GM23338 (cell line): Measurements from ENCODE around the gene EDEM2. TPM values are rescaled to one million over a fixed set of nuclear protein-coding genes. Genes with fewer than 3 reads are reported as not detected.

Experiments
- ATAC-seq: fragments of 200-7000 bp; cut with Tn5 transposase; 3 replicates; pipeline ENCODE4 v1.9.1; 2020
- DNase-seq: peaks from one replicate; pipeline ENCODE4 v3.0.0-alpha.2; 2015; ENCODE audit warnings: low spot score
- H2AFZ ChIP-seq: fragments of 200-600 bp; sonication (generic); 2 replicates; pipeline ENCODE4 v1.8.0; 2016; ENCODE audit warnings: antibody characterized with exemption, mild to moderate bottlenecking, moderate library complexity
- H3F3A ChIP-seq: fragments of 200-600 bp; sonication (generic); replicated peaks from 2 replicates; pipeline ENCODE4 v1.8.0; 2017; ENCODE audit warnings: antibody characterized with exemption, mixed run types, low read depth
- H3K27ac ChIP-seq: fragments of 200-600 bp; sonication (generic); 2 replicates; pipeline ENCODE4 v1.6.1; 2016; ENCODE audit warnings: low read depth
- H3K27me3 ChIP-seq: fragments of 200-600 bp; sonication (generic); 2 replicates; pipeline ENCODE4 v1.8.0; 2016; ENCODE audit warnings: mild to moderate bottlenecking, mixed run types, moderate library complexity; ENCODE audit not compliant: insufficient read depth
- H3K36me3 ChIP-seq: fragments of 200-600 bp; sonication (generic); 2 replicates; pipeline ENCODE4 v1.8.0; 2016; ENCODE audit warnings: mild to moderate bottlenecking; ENCODE audit not compliant: insufficient read depth
- H3K4me1 ChIP-seq: fragments of 200-600 bp; sonication (generic); 2 replicates; pipeline ENCODE4 v1.8.0; 2016; ENCODE audit warnings: mild to moderate bottlenecking, moderate library complexity; ENCODE audit not compliant: insufficient read depth
- H3K4me2 ChIP-seq: fragments of 200-600 bp; sonication (generic); 2 replicates; pipeline ENCODE4 v1.7.1; 2017; ENCODE audit warnings: mixed run types
- H3K4me3 ChIP-seq: fragments of 200-600 bp; sonication (generic); 2 replicates; pipeline ENCODE4 v1.6.1; 2016; ENCODE audit warnings: mixed run types
- H3K79me2 ChIP-seq: fragments of 200-600 bp; sonication (generic); replicated peaks from 2 replicates; pipeline ENCODE4 v1.8.0; 2017; ENCODE audit warnings: mild to moderate bottlenecking; ENCODE audit not compliant: insufficient read depth
- H3K9me2 ChIP-seq: fragments of 200-600 bp; sonication (generic); 2 replicates; pipeline ENCODE4 v1.8.0; 2017; ENCODE audit not compliant: insufficient read depth
- H4K20me1 ChIP-seq: fragments of 200-600 bp; sonication (generic); replicated peaks from 2 replicates; pipeline ENCODE4 v1.8.0; 2017; ENCODE audit warnings: mild to moderate bottlenecking; ENCODE audit not compliant: insufficient read depth
- H3K27ac Mint-ChIP-seq: 2 replicates; pipeline ENCODE4 v1.8.0; 2020; ENCODE audit warnings: inconsistent platforms, mild to moderate bottlenecking, moderate library complexity, mixed read lengths
- H3K27me3 Mint-ChIP-seq: 3 replicates; pipeline ENCODE4 v1.8.0; 2022; ENCODE audit warnings: low read depth, mild to moderate bottlenecking, moderate library complexity, mixed read lengths, inconsistent platforms; ENCODE audit not compliant: insufficient read depth, poor library complexity
- H3K36me3 Mint-ChIP-seq: 3 replicates; pipeline ENCODE4 v1.8.0; 2021; ENCODE audit warnings: low read depth, mild to moderate bottlenecking, inconsistent platforms, moderate library complexity, mixed read lengths
- H3K4me1 Mint-ChIP-seq: 3 replicates; pipeline ENCODE4 v1.8.0; 2020; ENCODE audit warnings: mild to moderate bottlenecking, inconsistent platforms, mixed read lengths
- H3K4me3 Mint-ChIP-seq: 3 replicates; pipeline ENCODE4 v1.8.0; 2021; ENCODE audit warnings: moderate library complexity, mild to moderate bottlenecking, inconsistent platforms, mixed read lengths
- H3K9me3 Mint-ChIP-seq: 3 replicates; pipeline ENCODE4 v1.8.0; 2020; ENCODE audit warnings: moderate library complexity, mild to moderate bottlenecking, inconsistent platforms, mixed read lengths
- CTCF ChIP-seq, 2 experiments: fragments of 200-600 bp in 1 of 2; sonication (generic) in 1 of 2; conservative IDR thresholded peaks; 2 replicates each; pipeline versions ENCODE4 v1.5.1 to v1.6.1; 2016 to 2017; ENCODE audit warnings: antibody characterized with exemption in 2 of 2, low read depth in 2 of 2, mild to moderate bottlenecking in 2 of 2, moderate library complexity in 1 of 2
- ETS1 ChIP-seq: IDR thresholded peaks from 2 replicates; pipeline ENCODE4 v1.6.1; 2016; ENCODE audit warnings: antibody characterized with exemption
- EZH2 ChIP-seq: fragments of 200-600 bp; sonication (generic); IDR thresholded peaks from one replicate; pipeline ENCODE4 v1.8.0; 2017; ENCODE audit warnings: antibody characterized with exemption, mild to moderate bottlenecking, low read depth; ENCODE audit not compliant: unreplicated experiment
- EZH2phosphoT487 ChIP-seq: fragments of 200-600 bp; sonication (generic); IDR thresholded peaks from one replicate; pipeline ENCODE4 v1.8.1; 2018; ENCODE audit warnings: antibody characterized with exemption; ENCODE audit not compliant: unreplicated experiment
- JUNB ChIP-seq: IDR thresholded peaks from one replicate; pipeline ENCODE4 v1.6.1; 2016; ENCODE audit warnings: antibody characterized with exemption; ENCODE audit not compliant: unreplicated experiment
- REST ChIP-seq: IDR thresholded peaks from one replicate; pipeline ENCODE4 v1.6.1; 2018; ENCODE audit warnings: antibody characterized with exemption; ENCODE audit not compliant: unreplicated experiment
- STAT1 ChIP-seq: IDR thresholded peaks from one replicate; pipeline ENCODE4 v1.6.1; 2016; ENCODE audit warnings: antibody characterized with exemption; ENCODE audit not compliant: unreplicated experiment
- ZNF114 ChIP-seq: fragments of 250-450 bp; sonication (Bioruptor Pico); IDR thresholded peaks from 2 replicates; pipeline ENCODE4 v1.5.0; 2020; ENCODE audit warnings: mild to moderate bottlenecking, moderate library complexity
- ZNF331 ChIP-seq: fragments of 250-450 bp; sonication (Bioruptor Pico); IDR thresholded peaks from 2 replicates; pipeline ENCODE4 v1.5.0; 2020; ENCODE audit warnings: low read depth, mild to moderate bottlenecking, moderate library complexity
- ZNF462 ChIP-seq: fragments of 250-450 bp; sonication (Bioruptor Pico); IDR thresholded peaks from 2 replicates; pipeline ENCODE4 v1.5.0; 2020; ENCODE audit warnings: mild to moderate bottlenecking, moderate library complexity
- polyA plus RNA-seq: library from polyadenylated mRNA; unstranded; fragments of >200 nt; fragmentation: Nextera tagmentation; extraction: Ambion mirVana; gene quantifications from 2 replicates; pipeline ENCODE4 v1.2.1, GENCODE V29; 2016
- total RNA-seq: library from RNA; depleted of rRNA; stranded (reverse); fragments of >200 nt; shearing (Covaris generic); gene quantifications from 2 replicates; pipeline ENCODE4 v1.2.3, GENCODE V29; 2014

EDEM2 gene
- total and polyA plus RNA-seq, 2 experiments from 2014 or later: 13.9 to 25.3 TPM

- Histone ChIP-seq H3K79me2 (no peaks in the 10 kb centered on the region), H4K20me1 (no peaks in the 10 kb centered on the region), H3K36me3 (peaks cover 9% of the 10 kb centered on the region), H3F3A (no peaks in the 10 kb centered on the region), H2AFZ (no peak overlapping the region), H3K4me3 (no peak overlapping the region), H3K27me3 (no peaks in the 10 kb centered on the region), H3K4me1 (no peaks in the 10 kb centered on the region), H3K9me2 (no peaks in the 10 kb centered on the region), H3K27ac (no peak overlapping the region), H3K4me2 (no peak overlapping the region)
- DNase-seq: no peak
- no peak for TF ChIP-seq JUNB
- Mint-ChIP-seq H3K36me3 (peaks cover 20% of the 10 kb centered on the region; the same call in 2 of the 3 replicates), H3K27ac (no peak overlapping the region), H3K4me1 (no peaks in the 10 kb centered on the region), H3K4me3 (no peak overlapping the region), H3K9me3 (no peaks in the 10 kb centered on the region), H3K27me3 (peaks cover 2% of the 10 kb centered on the region)
- ATAC-seq: no peak
Observed at GRCh38 chr20:35117629-35118028, 29.5 kb downstream of the EDEM2 start.

GRCh38 chr20:35117196-35117595 lies 29.9 kb downstream of the EDEM2 start:
- H2AFZ ChIP-seq: no peak overlapping the region
- H4K20me1 ChIP-seq: no peaks in the 10 kb centered on the region
- H3K27me3 Mint-ChIP-seq: peaks cover 2% of the 10 kb centered on the region
- no peaks in the 10 kb centered on the region for H3K4me1 Mint-ChIP-seq
- H3K9me2 ChIP-seq: no peaks in the 10 kb centered on the region
- H3K36me3 Mint-ChIP-seq: peaks cover 20% of the 10 kb centered on the region; the same call in 2 of the 3 replicates
- H3K4me3 ChIP-seq: no peak overlapping the region
- H3K9me3 Mint-ChIP-seq: no peaks in the 10 kb centered on the region
- H3K4me2 ChIP-seq: no peak overlapping the region
- H3K79me2 ChIP-seq: no peaks in the 10 kb centered on the region
- H3K27ac Mint-ChIP-seq: no peak overlapping the region
- DNase-seq (no peak), ATAC-seq (no peak)
- no peaks in the 10 kb centered on the region for H3K4me1 ChIP-seq
- no peaks in the 10 kb centered on the region for H3K27me3 ChIP-seq
- no peaks in the 10 kb centered on the region for H3F3A ChIP-seq
- peaks cover 9% of the 10 kb centered on the region for H3K36me3 ChIP-seq
- H3K27ac ChIP-seq: no peak overlapping the region
- no peak overlapping the region for H3K4me3 Mint-ChIP-seq
- no peak for TF ChIP-seq ETS1
- no peak for TF ChIP-seq REST
- TF ChIP-seq CTCF (conservative IDR thresholded peaks at IDR 0.05; ENCODE audit: low read depth in 2 of 2): no peak
- no peak for TF ChIP-seq EZH2phosphoT487
- no peak for TF ChIP-seq ZNF462 (CRISPR knock-in tag)
- no peak for TF ChIP-seq STAT1
- TF ChIP-seq ZNF331: no peak
- TF ChIP-seq EZH2: no peak
- TF ChIP-seq ZNF114 (CRISPR knock-in tag): no peak
